Heart right ventricle (tissue), 16 donors: ENCODE results near the gene GYG2. TPM values are rescaled to one million over a fixed set of nuclear protein-coding genes. Genes with fewer than 3 reads are reported as not detected.

Experiments
- ATAC-seq, 8 donors: fragments of 200-7000 bp; cut with Tn5 transposase; one replicate each; pipeline ENCODE4 v1.9.1; 2020; ENCODE audit warnings: mild to moderate bottlenecking in 8 of 8, moderate library complexity in 8 of 8, moderate number of reproducible peaks in 1 of 8
- DNase-seq, 2 donors: peaks; one replicate each; pipeline ENCODE4 v3.0.0-alpha.2; 2020
- H3K27ac ChIP-seq, 10 donors: fragments of 200-600 bp; sonication (generic) in 2 of 10; one replicate each; pipeline versions ENCODE4 v1.5.0 to v1.8.0; 2020 to 2022; ENCODE audit warnings: mild to moderate bottlenecking in 3 of 10
- H3K27me3 ChIP-seq, 7 donors: fragments of 200-600 bp; one replicate each; pipeline ENCODE4 v1.8.0; 2021 to 2022; ENCODE audit warnings: mild to moderate bottlenecking in 2 of 7
- H3K36me3 ChIP-seq, 9 donors: fragments of 200-600 bp; sonication (generic) in 1 of 9; one replicate each; pipeline versions ENCODE4 v1.5.0 to v1.8.0; 2020 to 2022; ENCODE audit warnings: mild to moderate bottlenecking in 2 of 9
- H3K4me1 ChIP-seq, 9 donors: fragments of 200-600 bp; sonication (generic) in 1 of 9; one replicate each; pipeline versions ENCODE4 v1.5.0 to v1.8.0; 2020 to 2022; ENCODE audit warnings: mild to moderate bottlenecking in 4 of 9
- H3K4me3 ChIP-seq, 10 donors: fragments of 200-600 bp; sonication (generic) in 2 of 10; one replicate each; pipeline versions ENCODE4 v1.5.0 to v1.8.0; 2020 to 2022; ENCODE audit warnings: mild to moderate bottlenecking in 7 of 10, moderate library complexity in 2 of 10
- H3K9me3 ChIP-seq, 11 donors: fragments of 200-600 bp in 10 of 11; sonication (generic) in 2 of 11; one replicate each; pipeline versions ENCODE4 v1.5.0 to v1.8.0; 2013 to 2022; ENCODE audit warnings: mild to moderate bottlenecking in 2 of 11, control low read depth in 1 of 11, moderate library complexity in 1 of 11
- CTCF ChIP-seq, 9 donors: fragments of 200-600 bp; sonication (generic) in 2 of 9; IDR thresholded peaks; one replicate each; pipeline versions ENCODE4 v1.5.0 to v1.8.0; 2021 to 2022; ENCODE audit warnings: antibody characterized with exemption in 9 of 9, mild to moderate bottlenecking in 5 of 9, moderate library complexity in 1 of 9
- WGBS, 2 donors: extraction: QIAGEN DNeasy Blood & Tissue Kit; methylation state at CpG; one replicate each; pipeline ENCODE4 v1.1.7; 2013; ENCODE audit warnings: inconsistent platforms in 1 of 2; 5-methylcytosine and 5-hydroxymethylcytosine counted together
- intact Hi-C, 10 donors: fragments of 100-400 bp; cut with DNase I; formaldehyde crosslinking; loops; one replicate each; pipeline versions ENCODE4 v1.11.1 to v1.14.2; 2022
- polyA plus RNA-seq, 2 donors: library from polyadenylated mRNA; stranded (reverse); fragments of 200-250 nt; gene quantifications; one replicate each; pipeline ENCODE4 v1.2.3, GENCODE V29; 2013
- total RNA-seq, 10 donors: library from RNA; stranded (reverse); fragmentation: NEBNext Ultra II Directional in 3 of 10; extraction: Animal tissue kit (Norgen Biotek cat#: 25700) in 3 of 10; gene quantifications; one replicate each; pipeline versions ENCODE4 v1.2.1 to v1.2.4, GENCODE V29; 2021 to 2023
- donor health status: Arrhythmogenic right ventricular cardiomyopathy.
- donor health status: ischemic (EF 13 %, LVEDD 7.1; RV severe dilation, severe dysfunction).
- donor health status: healthy with polysubstance abuse.
- donor health status: DM: no; HTN: yes; CAD: no.
- donor health status: DM: no; HTN: no; CAD: no.
- donor health status: ischemic (EF 25% LVEDD 6.9; RV normal size, moderate dysfunction).
- donor health status: ischemic (EF 25% LVEDD 5.7; RV mildly dilated, moderate dysfunction).
- donor health status: healthy.
- donor health status: DM: yes; HTN: yes; CAD: no.
- donor health status: Ischemic cardiomyopathy.
- donor health status: ischemic (EF 35%, LVEDD 5.7; RV mildly dilated, moderate dysfunction).
- donor health status: nonischemic (EF 11% LVEDD 7.7; RV severe dilation, severe dysfunction).
- donor health status: DM: yes; HTN: yes; CAD: no.
- donor health status: PGD.
- donor health status: ischemic (EF 29% LVEDD 5.4; RV normal size, mild dysfunction).
- donor health status: nonischemic (EF 23%, LVEDD 6.1; RV moderate dilation, normal function).

GYG2 gene
- total and polyA plus RNA-seq, 12 donors: 0.32 to 6.8 (median 1.1) TPM

- no peak overlapping the region for H3K27ac ChIP-seq
- no peak for TF ChIP-seq CTCF (IDR thresholded peaks at IDR 0.05)
- no peaks in the 10 kb centered on the region for H3K9me3 ChIP-seq
- 13 to 18% methylated on average over 31 to 57 of the region's 62 CpGs for WGBS, 2 donors
- intact Hi-C loops: loop anchor here in 2 of 10 donors (10.0 kb wide), 1 partner anchor 1185 kb away; no protein-coding TSS in a partner anchor
- H3K4me3 ChIP-seq: peak overlapping the region in 3 of 10 donors; percentile 25 to 38 (median 31)
- H3K27me3 ChIP-seq: peaks cover 0 to 55% (median 5%) of the 10 kb centered on the region in 7 donors
- H3K4me1 ChIP-seq: no peaks in the 10 kb centered on the region
- no peaks in the 10 kb centered on the region for H3K36me3 ChIP-seq
- DNase-seq (no peak), ATAC-seq (peak in 2 of 8 donors; percentile 7 to 40)
Measured at GRCh38 chrX:2829469-2830246, 928 bp downstream of the GYG2 start.

GRCh38 chrX:2831471-2832228 is 2.9 kb downstream of the GYG2 start:
- peaks cover 0 to 51% (median 5%) of the 10 kb centered on the region in 7 donors for H3K27me3 ChIP-seq
- no peak overlapping the region for H3K4me3 ChIP-seq
- no peak overlapping the region for H3K27ac ChIP-seq
- intact Hi-C loops: no loop called here
- no peak for TF ChIP-seq CTCF (IDR thresholded peaks at IDR 0.05)
- H3K9me3 ChIP-seq: no peaks in the 10 kb centered on the region
- ATAC-seq (no peak), DNase-seq (no peak)
- 90 to 91% methylated on average over 14 of the region's 14 CpGs for WGBS, 2 donors
- H3K36me3 ChIP-seq: no peaks in the 10 kb centered on the region
- no peaks in the 10 kb centered on the region for H3K4me1 ChIP-seq

GRCh38 chrX:2837961-2838360 is 9.2 kb downstream of the GYG2 start:
- intact Hi-C loops: no loop called here
- no peak overlapping the region for H3K4me3 ChIP-seq
- H3K27me3 ChIP-seq: no peaks in the 10 kb centered on the region
- DNase-seq (no peak), ATAC-seq (no peak)
- peaks cover 0 to 21% (median 0%) of the 10 kb centered on the region in 11 donors for H3K9me3 ChIP-seq
- H3K27ac ChIP-seq: no peak overlapping the region
- 89 to 100% methylated on average over 2 of the region's 2 CpGs for WGBS, 2 donors
- H3K36me3 ChIP-seq: no peaks in the 10 kb centered on the region
- no peaks in the 10 kb centered on the region for H3K4me1 ChIP-seq
- no peak for TF ChIP-seq CTCF (IDR thresholded peaks at IDR 0.05)

GRCh38 chrX:2840961-2841360 is 12.2 kb downstream of the GYG2 start:
- WGBS, 2 donors: 95 to 97% methylated on average over 1 of the region's 1 CpG
- H3K9me3 ChIP-seq: peaks cover 0 to 21% (median 0%) of the 10 kb centered on the region in 11 donors
- H3K27ac ChIP-seq: no peak overlapping the region
- intact Hi-C loops: no loop called here
- ATAC-seq (no peak), DNase-seq (no peak)
- H3K27me3 ChIP-seq: no peaks in the 10 kb centered on the region
- TF ChIP-seq CTCF (IDR thresholded peaks at IDR 0.05): no peak
- H3K4me1 ChIP-seq: no peaks in the 10 kb centered on the region
- H3K4me3 ChIP-seq: no peak overlapping the region
- no peaks in the 10 kb centered on the region for H3K36me3 ChIP-seq
